Heart right ventricle (tissue), 16 donors: ENCODE data around the gene DMAC2. TPM values are rescaled to one million over a fixed set of nuclear protein-coding genes. Genes with fewer than 3 reads are reported as not detected.

Experiments
- ATAC-seq, 8 donors: fragments of 200-7000 bp; cut with Tn5 transposase; one replicate each; pipeline ENCODE4 v1.9.1; 2020; ENCODE audit warnings: mild to moderate bottlenecking in 8 of 8, moderate library complexity in 8 of 8, moderate number of reproducible peaks in 1 of 8
- DNase-seq, 2 donors: peaks; one replicate each; pipeline ENCODE4 v3.0.0-alpha.2; 2020
- H3K27ac ChIP-seq, 10 donors: fragments of 200-600 bp; sonication (generic) in 2 of 10; one replicate each; pipeline versions ENCODE4 v1.5.0 to v1.8.0; 2020 to 2022; ENCODE audit warnings: mild to moderate bottlenecking in 3 of 10
- H3K27me3 ChIP-seq, 7 donors: fragments of 200-600 bp; one replicate each; pipeline ENCODE4 v1.8.0; 2021 to 2022; ENCODE audit warnings: mild to moderate bottlenecking in 2 of 7
- H3K36me3 ChIP-seq, 9 donors: fragments of 200-600 bp; sonication (generic) in 1 of 9; one replicate each; pipeline versions ENCODE4 v1.5.0 to v1.8.0; 2020 to 2022; ENCODE audit warnings: mild to moderate bottlenecking in 2 of 9
- H3K4me1 ChIP-seq, 9 donors: fragments of 200-600 bp; sonication (generic) in 1 of 9; one replicate each; pipeline versions ENCODE4 v1.5.0 to v1.8.0; 2020 to 2022; ENCODE audit warnings: mild to moderate bottlenecking in 4 of 9
- H3K4me3 ChIP-seq, 10 donors: fragments of 200-600 bp; sonication (generic) in 2 of 10; one replicate each; pipeline versions ENCODE4 v1.5.0 to v1.8.0; 2020 to 2022; ENCODE audit warnings: mild to moderate bottlenecking in 7 of 10, moderate library complexity in 2 of 10
- H3K9me3 ChIP-seq, 11 donors: fragments of 200-600 bp in 10 of 11; sonication (generic) in 2 of 11; one replicate each; pipeline versions ENCODE4 v1.5.0 to v1.8.0; 2013 to 2022; ENCODE audit warnings: mild to moderate bottlenecking in 2 of 11, control low read depth in 1 of 11, moderate library complexity in 1 of 11
- WGBS, 2 donors: extraction: QIAGEN DNeasy Blood & Tissue Kit; methylation state at CpG; one replicate each; pipeline ENCODE4 v1.1.7; 2013; ENCODE audit warnings: inconsistent platforms in 1 of 2; 5-methylcytosine and 5-hydroxymethylcytosine counted together
- intact Hi-C, 10 donors: fragments of 100-400 bp; cut with DNase I; formaldehyde crosslinking; loops; one replicate each; pipeline versions ENCODE4 v1.11.1 to v1.14.2; 2022
- polyA plus RNA-seq, 2 donors: library from polyadenylated mRNA; stranded (reverse); fragments of 200-250 nt; gene quantifications; one replicate each; pipeline ENCODE4 v1.2.3, GENCODE V29; 2013
- total RNA-seq, 10 donors: library from RNA; stranded (reverse); fragmentation: NEBNext Ultra II Directional in 3 of 10; extraction: Animal tissue kit (Norgen Biotek cat#: 25700) in 3 of 10; gene quantifications; one replicate each; pipeline versions ENCODE4 v1.2.1 to v1.2.4, GENCODE V29; 2021 to 2023
- TF ChIP-seq, protein P1 (sequence below), 9 donors: fragments of 200-600 bp; sonication (generic) in 2 of 9; IDR thresholded peaks; one replicate each; pipeline versions ENCODE4 v1.5.0 to v1.8.0; 2021 to 2022; ENCODE audit warnings: antibody characterized with exemption in 9 of 9, mild to moderate bottlenecking in 5 of 9, moderate library complexity in 1 of 9
- donor health status: Arrhythmogenic right ventricular cardiomyopathy.
- donor health status: ischemic (EF 13 %, LVEDD 7.1; RV severe dilation, severe dysfunction).
- donor health status: healthy with polysubstance abuse.
- donor health status: DM: no; HTN: yes; CAD: no.
- donor health status: DM: no; HTN: no; CAD: no.
- donor health status: ischemic (EF 25% LVEDD 6.9; RV normal size, moderate dysfunction).
- donor health status: ischemic (EF 25% LVEDD 5.7; RV mildly dilated, moderate dysfunction).
- donor health status: healthy.
- donor health status: DM: yes; HTN: yes; CAD: no.
- donor health status: Ischemic cardiomyopathy.
- donor health status: ischemic (EF 35%, LVEDD 5.7; RV mildly dilated, moderate dysfunction).
- donor health status: nonischemic (EF 11% LVEDD 7.7; RV severe dilation, severe dysfunction).
- donor health status: DM: yes; HTN: yes; CAD: no.
- donor health status: PGD.
- donor health status: ischemic (EF 29% LVEDD 5.4; RV normal size, mild dysfunction).
- donor health status: nonischemic (EF 23%, LVEDD 6.1; RV moderate dilation, normal function).

The DMAC2 gene
- total and polyA plus RNA-seq, 12 donors = 80.8 to 139 (median 103) TPM

DNA sequence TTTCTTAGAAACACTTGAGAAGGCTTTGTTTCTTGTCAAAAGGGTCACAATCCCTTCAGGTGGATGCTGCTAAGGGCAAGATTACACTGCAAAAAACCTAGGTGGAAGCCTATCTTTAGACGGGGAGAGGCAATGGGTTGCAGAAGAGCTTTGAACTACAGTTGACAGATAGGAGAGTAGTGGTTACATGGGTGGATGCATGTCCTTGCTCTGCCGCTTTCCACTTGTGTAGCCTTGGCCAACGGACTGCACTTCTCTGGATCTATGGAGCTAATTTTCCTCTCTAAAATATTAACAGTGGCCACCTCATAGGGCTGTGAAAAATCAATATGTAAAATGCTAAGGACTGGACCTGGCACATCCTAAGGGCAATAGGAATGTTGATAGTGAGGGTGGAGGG lies 41.1 kb downstream of the DMAC2 start:
- peak overlapping the region; percentile 58 to 96 (median 88) for H3K4me3 ChIP-seq
- intact Hi-C loops = loop anchor here in 5 of 10 donors (5.0 kb wide), 3 partner anchors 34 to 44 kb away; partner anchors contain the start of genes DMAC2 (in 2 of the 5) and ERICH4 (in 1 of the 5)
- H3K27me3 ChIP-seq = no peaks in the 10 kb centered on the region
- DNase-seq = no peak
- peaks cover 16 to 64% (median 45%) of the 10 kb centered on the region in 9 donors for H3K4me1 ChIP-seq
- 32 to 39% methylated on average over 3 of the region's 3 CpGs for WGBS, 2 donors
- TF ChIP-seq, protein P1, sequence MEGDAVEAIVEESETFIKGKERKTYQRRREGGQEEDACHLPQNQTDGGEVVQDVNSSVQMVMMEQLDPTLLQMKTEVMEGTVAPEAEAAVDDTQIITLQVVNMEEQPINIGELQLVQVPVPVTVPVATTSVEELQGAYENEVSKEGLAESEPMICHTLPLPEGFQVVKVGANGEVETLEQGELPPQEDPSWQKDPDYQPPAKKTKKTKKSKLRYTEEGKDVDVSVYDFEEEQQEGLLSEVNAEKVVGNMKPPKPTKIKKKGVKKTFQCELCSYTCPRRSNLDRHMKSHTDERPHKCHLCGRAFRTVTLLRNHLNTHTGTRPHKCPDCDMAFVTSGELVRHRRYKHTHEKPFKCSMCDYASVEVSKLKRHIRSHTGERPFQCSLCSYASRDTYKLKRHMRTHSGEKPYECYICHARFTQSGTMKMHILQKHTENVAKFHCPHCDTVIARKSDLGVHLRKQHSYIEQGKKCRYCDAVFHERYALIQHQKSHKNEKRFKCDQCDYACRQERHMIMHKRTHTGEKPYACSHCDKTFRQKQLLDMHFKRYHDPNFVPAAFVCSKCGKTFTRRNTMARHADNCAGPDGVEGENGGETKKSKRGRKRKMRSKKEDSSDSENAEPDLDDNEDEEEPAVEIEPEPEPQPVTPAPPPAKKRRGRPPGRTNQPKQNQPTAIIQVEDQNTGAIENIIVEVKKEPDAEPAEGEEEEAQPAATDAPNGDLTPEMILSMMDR (IDR thresholded peaks at IDR 0.05) = no peak
- H3K36me3 ChIP-seq = peaks cover 0 to 25% (median 0%) of the 10 kb centered on the region in 9 donors
- ATAC-seq = no peak
- H3K27ac ChIP-seq = peak overlapping the region in 6 of 10 donors; percentile 79 to 95 (median 92)
- no peaks in the 10 kb centered on the region for H3K9me3 ChIP-seq

DNA sequence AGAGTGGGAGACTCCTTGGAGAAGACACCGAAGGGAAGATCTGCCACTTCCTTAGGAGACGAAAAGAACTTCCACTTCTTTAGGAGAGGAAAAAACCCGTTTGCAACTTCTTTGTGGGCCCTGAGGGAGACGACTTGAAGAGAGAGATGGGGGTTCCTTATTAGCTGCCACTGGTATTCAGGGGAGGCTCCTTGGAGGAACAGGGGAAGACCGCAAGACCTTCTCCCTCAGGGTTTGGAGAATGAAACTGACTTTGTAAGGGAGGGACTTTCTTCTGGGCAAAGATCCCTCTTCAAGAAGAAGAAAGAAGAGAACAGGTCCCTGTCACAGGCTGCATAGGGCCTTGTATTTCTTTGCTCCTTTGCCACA lies 41.7 kb downstream of the DMAC2 start:
- Histone ChIP-seq H3K27ac (peak overlapping the region; percentile 76 to 95 (median 92)), H3K36me3 (peaks cover 0 to 20% (median 0%) of the 10 kb centered on the region in 9 donors), H3K4me3 (peak overlapping the region; percentile 58 to 96 (median 88)), H3K4me1 (peaks cover 14 to 58% (median 42%) of the 10 kb centered on the region in 9 donors), H3K9me3 (no peaks in the 10 kb centered on the region), H3K27me3 (no peaks in the 10 kb centered on the region)
- ATAC-seq (no peak), DNase-seq (no peak)
- 0% methylated on average over 5 of the region's 5 CpGs for WGBS, 2 donors
- intact Hi-C loops = loop anchor here in 5 of 10 donors (5.0 kb wide), 3 partner anchors 34 to 44 kb away; partner anchors contain the start of genes DMAC2 (in 2 of the 5) and ERICH4 (in 1 of the 5)
- TF ChIP-seq, protein P1 (IDR thresholded peaks at IDR 0.05) = no peak

DNA sequence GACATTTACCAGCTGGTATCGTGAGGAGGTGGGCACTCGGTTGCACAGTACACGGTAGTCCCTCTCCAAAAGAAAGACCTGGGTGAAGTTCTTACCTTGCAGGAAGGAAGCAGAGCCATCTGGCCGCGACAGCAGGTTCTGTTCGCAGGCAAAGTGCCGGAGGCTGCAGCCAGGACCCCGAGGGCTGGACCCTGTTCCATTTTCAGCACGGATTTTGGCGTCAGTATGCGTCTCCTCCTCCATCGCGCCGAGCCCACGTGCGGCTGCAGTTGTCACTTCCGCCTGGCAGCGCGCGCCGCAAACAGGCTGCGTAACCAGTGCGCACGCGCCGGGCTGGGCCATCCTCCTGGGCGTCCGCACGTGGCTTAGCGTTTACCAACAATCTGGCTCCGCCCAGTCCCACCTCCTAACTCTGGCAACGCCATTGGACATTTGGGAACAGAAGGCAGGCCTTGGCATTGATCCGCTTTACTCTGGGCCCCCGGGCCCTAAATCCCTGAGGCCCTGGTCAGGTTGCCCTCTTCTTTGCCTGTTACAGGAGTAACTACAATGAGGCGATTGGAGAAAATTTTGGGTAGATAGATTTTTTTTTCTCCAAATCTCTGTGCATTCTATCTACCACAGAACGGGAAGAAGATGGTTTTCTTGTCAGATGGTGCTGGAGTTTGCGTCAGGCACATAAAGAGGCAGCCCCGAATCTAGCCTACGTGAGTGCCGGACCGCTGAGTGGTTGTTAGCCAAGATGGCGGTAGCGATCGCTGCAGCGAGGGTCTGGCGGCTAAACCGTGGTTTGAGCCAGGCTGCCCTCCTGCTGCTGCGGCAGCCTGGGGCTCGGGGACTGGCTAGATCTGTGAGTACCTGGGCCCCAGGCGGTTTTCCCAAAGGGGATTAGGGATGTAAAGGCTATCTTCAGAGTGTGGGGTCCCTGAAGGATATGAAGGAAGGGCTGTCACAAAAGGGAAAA lies 42.3 kb downstream of the DMAC2 start, which contains the start of the genes BCKDHA and EXOSC5:
TSS of gene BCKDHA (plus strand) at position 733 of the 964 bp plus-strand sequence. CDS start at position 743, 10 bp downstream.
TSS of gene EXOSC5 (minus strand) at position 274 of the 964 bp plus-strand sequence. CDS start at position 243, 31 bp downstream.
- peaks cover 14 to 51% (median 36%) of the 10 kb centered on the region in 9 donors for H3K4me1 ChIP-seq

More for the DNA sequence above, 42.3 kb downstream of the DMAC2 start, which contains the start of the genes BCKDHA and EXOSC5:
- intact Hi-C loops = loop anchor here in 6 of 10 donors (1.0 to 5.0 kb wide), 5 partner anchors 33 to 45 kb away; partner anchors contain the start of genes DMAC2 (in 3 of the 6), B9D2 (in 1 of the 6) and ERICH4 (in 1 of the 6)
- Histone ChIP-seq H3K27me3 (no peaks in the 10 kb centered on the region), H3K27ac (peak within 1 kb of the TSS; percentile 76 to 95 (median 92)), H3K4me3 (peak within 1 kb of the TSS; percentile 58 to 96 (median 88)), H3K9me3 (no peaks in the 10 kb centered on the region), H3K36me3 (peaks cover 0 to 13% (median 0%) of the 10 kb centered on the region in 9 donors)
- peak; percentile 98 to 99 (median 99) for ATAC-seq
- DNase-seq = peak; percentile 99 to 100
- WGBS, 2 donors = 1% methylated on average over 50 of the region's 50 CpGs
- TF ChIP-seq, protein P1 (IDR thresholded peaks at IDR 0.05) = no peak
